Activated CD4-positive, alpha-beta T cell treated with anti-CD3 and anti-CD28 coated beads for 48 hours (primary cell): ENCODE results near the gene CLCNKB.
"Not testable (repeated sequence)": the region's sequence is repeated elsewhere in the genome, so short reads cannot be mapped to it uniquely, and the experiment has no call there.

Experiments
- DNase-seq: peaks from one replicate; pipeline ENCODE4 v3.0.0-alpha.2; 2020

The CLCNKB gene

GRCh38 chr1:16036461-16036860 is 7.1 kb upstream of the CLCNKB start:
- not testable (repeated sequence) for DNase-seq

GRCh38 chr1:16038620-16038912 is 5.0 kb upstream of the CLCNKB start:
- DNase-seq: no peak

DNA sequence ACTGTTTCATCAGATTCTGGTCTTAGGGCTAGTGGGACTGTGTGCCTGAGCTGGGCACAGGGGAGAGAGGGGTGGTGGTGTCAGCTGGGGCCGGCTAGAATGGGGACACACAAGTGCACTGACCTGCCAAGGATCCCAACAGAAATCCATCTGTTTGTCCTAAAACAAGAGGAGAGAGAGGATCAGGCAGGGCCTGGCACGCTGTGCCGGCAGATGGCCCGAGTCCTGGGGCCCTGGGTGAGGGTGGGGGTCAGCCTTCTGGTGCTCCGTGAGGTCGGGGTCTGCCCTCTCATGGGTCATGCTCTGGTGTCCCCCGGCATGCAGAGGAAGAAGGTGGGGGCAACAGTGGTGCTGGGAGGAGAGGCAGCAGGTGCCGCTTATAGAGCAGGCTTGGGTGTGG is 3.7 kb upstream of the CLCNKB start:
- DNase-seq: not testable (repeated sequence)

- no peak for DNase-seq
Measured at GRCh38 chr1:16041200-16041599, 2.4 kb upstream of the CLCNKB start.

DNA sequence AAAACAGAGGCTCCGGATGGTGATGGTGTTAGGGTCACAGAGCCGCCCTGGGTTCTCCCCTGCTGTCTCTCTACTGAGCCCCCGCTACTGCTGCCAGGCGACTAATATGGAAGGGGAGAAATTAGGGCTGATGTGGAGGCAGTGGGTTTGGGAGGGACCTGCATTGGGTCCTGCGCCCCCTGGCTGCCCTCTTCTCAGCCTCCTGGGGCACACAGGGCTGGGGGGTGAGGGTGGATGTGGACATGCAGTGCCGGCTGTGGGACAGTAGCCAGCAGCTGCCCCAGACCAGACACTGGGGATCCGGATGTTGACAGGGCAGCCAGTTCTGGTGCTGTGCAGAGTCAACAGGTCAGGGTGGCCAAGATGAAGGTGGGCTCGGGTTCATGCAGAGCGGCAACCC is 1.5 kb upstream of the CLCNKB start:
- no peak for DNase-seq

DNA sequence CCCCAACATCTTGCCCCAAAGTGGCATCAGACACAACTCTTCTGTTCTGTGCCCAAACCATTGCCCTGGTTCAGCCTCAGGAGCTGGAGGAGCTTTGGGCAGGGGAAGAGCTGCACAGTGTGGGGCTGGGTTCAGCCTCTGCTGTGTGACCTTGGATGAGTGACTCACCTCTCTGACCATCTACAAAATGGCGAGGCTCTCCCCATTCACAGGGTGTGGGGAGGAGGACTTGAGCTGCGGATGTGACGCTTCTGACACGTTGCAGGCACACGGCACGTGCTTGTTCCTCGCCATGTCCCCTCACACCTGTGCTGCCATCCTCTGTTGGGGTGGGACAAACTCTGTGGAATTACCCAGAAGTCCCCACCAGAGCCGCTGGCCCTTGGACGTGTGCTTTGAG is 928 bp upstream of the CLCNKB start:
- not testable (repeated sequence) for DNase-seq

DNA sequence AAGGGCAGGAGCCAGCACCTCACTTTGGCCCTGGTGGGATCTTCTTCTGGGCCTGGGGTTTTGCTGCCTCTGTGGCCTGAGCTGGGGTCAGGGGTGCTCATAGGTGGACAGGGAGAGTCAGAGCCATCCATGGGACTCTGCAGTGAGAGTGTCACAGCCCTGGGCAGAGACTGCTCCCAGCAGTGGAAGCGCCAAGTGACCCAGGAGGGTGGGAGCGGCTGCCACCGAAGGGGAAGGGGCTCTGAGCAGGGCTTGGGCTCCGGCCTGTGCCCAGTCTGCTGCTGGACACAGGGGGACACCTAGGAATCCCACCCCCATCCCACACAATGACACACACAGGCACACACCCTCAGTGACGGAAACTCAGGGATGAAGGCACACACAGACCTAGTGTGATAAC is 368 bp downstream of the CLCNKB start:
- no peak for DNase-seq

GRCh38 chr1:16046842-16047241 is 3.3 kb downstream of the CLCNKB start:
- DNase-seq: no peak

GRCh38 chr1:16047791-16048475 is 4.4 kb downstream of the CLCNKB start:
- no peak for DNase-seq

- peak; percentile 60 for DNase-seq
Measured at GRCh38 chr1:16048573-16049189, 5.1 kb downstream of the CLCNKB start.

- DNase-seq: no peak
Measured at GRCh38 chr1:16050328-16050727, 6.7 kb downstream of the CLCNKB start.

- no peak for DNase-seq
Measured at GRCh38 chr1:16051039-16051438, 7.5 kb downstream of the CLCNKB start.

GRCh38 chr1:16051949-16052348 is 8.4 kb downstream of the CLCNKB start:
- not testable (repeated sequence) for DNase-seq

- DNase-seq: no peak
Measured at GRCh38 chr1:16053781-16054502, 10.4 kb downstream of the CLCNKB start.

GRCh38 chr1:16054598-16055540 is 11.3 kb downstream of the CLCNKB start:
- DNase-seq: no peak

- peak; percentile 94 for DNase-seq
Measured at GRCh38 chr1:16055613-16056520, 12.3 kb downstream of the CLCNKB start.

DNA sequence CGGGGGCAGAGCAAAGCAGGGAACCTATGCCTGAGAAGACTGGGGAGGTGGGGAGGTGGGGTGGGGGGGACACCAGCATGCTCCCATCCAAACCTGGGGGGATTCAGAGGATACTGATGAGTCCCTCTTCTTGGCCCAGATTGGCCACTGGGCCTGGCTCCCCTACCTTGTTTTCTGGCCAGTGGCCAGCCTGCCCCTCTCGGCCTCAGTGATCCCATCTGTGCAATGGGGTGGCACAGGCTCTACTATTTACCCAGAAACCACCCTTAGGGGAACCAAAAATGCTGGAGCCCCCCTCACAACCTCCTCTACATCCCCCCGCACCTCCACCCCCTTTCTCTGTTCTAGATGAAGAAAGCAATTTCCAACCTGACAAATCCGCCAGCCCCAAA is 12.9 kb downstream of the CLCNKB start:
- DNase-seq: not testable (repeated sequence)

- DNase-seq: not testable (repeated sequence)
Measured at GRCh38 chr1:16057314-16057915, 13.8 kb downstream of the CLCNKB start.

GRCh38 chr1:16058394-16059120 is 15.0 kb downstream of the CLCNKB start:
- not testable (repeated sequence) for DNase-seq

GRCh38 chr1:16061266-16061665 is 17.7 kb downstream of the CLCNKB start:
- no peak for DNase-seq
